HepG2 (cell line): Measurements from ENCODE around the gene GPR162. TPM values are rescaled to one million over a fixed set of nuclear protein-coding genes. Genes with fewer than 3 reads are reported as not detected.

ENCODE experiments used
- CBFB ChIP-seq: sonication (generic); formaldehyde crosslinking; IDR thresholded peaks from 2 replicates; pipeline ENCODE4 v1.4.0; 2020; ENCODE audit warnings: missing genetic modification reagents
- ELF3 ChIP-seq: IDR thresholded peaks from 2 replicates; pipeline ENCODE4 v1.6.1; 2016; ENCODE audit warnings: missing genetic modification reagents, missing compliant biosample characterization
- ISL2 ChIP-seq: sonication (generic); formaldehyde crosslinking; IDR thresholded peaks from 2 replicates; pipeline ENCODE4 v1.5.0; 2020; ENCODE audit warnings: missing genetic modification reagents
- MAFK ChIP-seq, 2 experiments: IDR thresholded peaks in 1 of 2; conservative IDR thresholded peaks in 1 of 2; 2 replicates each; pipeline ENCODE4 v1.6.1; 2011; ENCODE audit warnings: improper control_type of control experiment in 2 of 2, low read length in 2 of 2
- MATR3 ChIP-seq: sonication (generic); formaldehyde crosslinking; IDR thresholded peaks from 2 replicates; pipeline ENCODE4 v1.4.0; 2020; ENCODE audit warnings: missing genetic modification reagents
- MZF1 ChIP-seq: sonication (generic); formaldehyde crosslinking; IDR thresholded peaks from 2 replicates; pipeline ENCODE4 v1.8.1; 2023; ENCODE audit warnings: mild to moderate bottlenecking, missing genetic modification reagents, borderline replicate concordance
- ONECUT2 ChIP-seq: sonication (generic); formaldehyde crosslinking; IDR thresholded peaks from 2 replicates; pipeline ENCODE4 v1.4.0; 2020; ENCODE audit warnings: missing genetic modification reagents
- PHF21A ChIP-seq: sonication (generic); formaldehyde crosslinking; IDR thresholded peaks from 2 replicates; pipeline ENCODE4 v1.5.0; 2020; ENCODE audit warnings: mild to moderate bottlenecking, missing genetic modification reagents
- RFX5 ChIP-seq: IDR thresholded peaks from 2 replicates; pipeline ENCODE4 v1.6.1; 2011; ENCODE audit warnings: low read depth, low read length, improper control_type of control experiment
- SKI ChIP-seq: fragments of 450-650 bp; IDR thresholded peaks from one replicate; pipeline ENCODE4 v1.6.1; 2018; ENCODE audit warnings: mild to moderate bottlenecking; ENCODE audit not compliant: partially characterized antibody
- SRSF1 ChIP-seq: fragments of 200-400 bp; formaldehyde crosslinking; optimal IDR thresholded peaks from 2 replicates; pipeline ENCODE3; 2017; ENCODE audit warnings: mild to moderate bottlenecking, low read depth, low read length, moderate library complexity
- TBX2 ChIP-seq: sonication (generic); formaldehyde crosslinking; IDR thresholded peaks from 2 replicates; pipeline ENCODE4 v1.5.0; 2020; ENCODE audit warnings: missing genetic modification reagents, mild to moderate bottlenecking, borderline replicate concordance
- TBX3 ChIP-seq: fragments of 450-650 bp; IDR thresholded peaks from 2 replicates; pipeline ENCODE4 v1.6.1; 2017; ENCODE audit warnings: antibody characterized with exemption, mild to moderate bottlenecking, inconsistent platforms, borderline replicate concordance
- ZBTB25 ChIP-seq: IDR thresholded peaks from 2 replicates; pipeline ENCODE4 v1.6.1; 2018; ENCODE audit warnings: missing genetic modification reagents
- ZFP36L1 ChIP-seq: sonication (generic); formaldehyde crosslinking; IDR thresholded peaks from 2 replicates; pipeline ENCODE4 v1.8.0; 2022; ENCODE audit warnings: mild to moderate bottlenecking, missing genetic modification reagents, moderate library complexity
- ZFYVE20 ChIP-seq: sonication (generic); formaldehyde crosslinking; IDR thresholded peaks from 2 replicates; pipeline ENCODE4 v1.8.0; 2023; ENCODE audit warnings: low read depth, mild to moderate bottlenecking, moderate library complexity, missing genetic modification reagents, borderline replicate concordance
- ZMYM3 ChIP-seq: sonication (generic); formaldehyde crosslinking; IDR thresholded peaks from 2 replicates; pipeline ENCODE4 v1.5.1; 2020; ENCODE audit warnings: mild to moderate bottlenecking, missing genetic modification reagents
- ZNF143 ChIP-seq: sonication (generic); formaldehyde crosslinking; IDR thresholded peaks from 2 replicates; pipeline ENCODE4 v1.4.0; 2020; ENCODE audit warnings: missing genetic modification reagents
- ZNF264 ChIP-seq: sonication (generic); formaldehyde crosslinking; IDR thresholded peaks from 2 replicates; pipeline ENCODE4 v1.4.0; 2020; ENCODE audit warnings: missing genetic modification reagents
- ZNF292 ChIP-seq: sonication (generic); formaldehyde crosslinking; IDR thresholded peaks from 2 replicates; pipeline ENCODE4 v1.8.1; 2022; ENCODE audit warnings: mild to moderate bottlenecking, low read depth, missing genetic modification reagents, borderline replicate concordance
- ZNF468 ChIP-seq: sonication (generic); formaldehyde crosslinking; IDR thresholded peaks from 2 replicates; pipeline ENCODE4 v1.8.0; 2022; ENCODE audit warnings: mild to moderate bottlenecking, moderate library complexity, missing genetic modification reagents
- ZNF512B ChIP-seq: sonication (generic); formaldehyde crosslinking; IDR thresholded peaks from 2 replicates; pipeline ENCODE4 v1.5.1; 2020; ENCODE audit warnings: missing genetic modification reagents, mild to moderate bottlenecking, borderline replicate concordance
- ZNF556 ChIP-seq: sonication (generic); formaldehyde crosslinking; IDR thresholded peaks from 2 replicates; pipeline ENCODE4 v1.4.0; 2020; ENCODE audit warnings: mild to moderate bottlenecking, missing genetic modification reagents, borderline replicate concordance
- ZNF567 ChIP-seq: sonication (generic); formaldehyde crosslinking; IDR thresholded peaks from 2 replicates; pipeline ENCODE4 v1.8.1; 2023; ENCODE audit warnings: mild to moderate bottlenecking, missing genetic modification reagents, borderline replicate concordance
- ZNF572 ChIP-seq: sonication (generic); formaldehyde crosslinking; IDR thresholded peaks from 2 replicates; pipeline ENCODE4 v1.5.1; 2020; ENCODE audit warnings: mild to moderate bottlenecking, missing genetic modification reagents
- ZNF674 ChIP-seq: sonication (generic); formaldehyde crosslinking; IDR thresholded peaks from 2 replicates; pipeline ENCODE4 v1.5.0; 2020; ENCODE audit warnings: low read depth, mild to moderate bottlenecking, missing genetic modification reagents
- ZNF737 ChIP-seq: sonication (generic); formaldehyde crosslinking; IDR thresholded peaks from 2 replicates; pipeline ENCODE4 v1.5.0; 2020; ENCODE audit warnings: missing genetic modification reagents, mild to moderate bottlenecking, borderline replicate concordance
- ZNF891 ChIP-seq: sonication (generic); formaldehyde crosslinking; IDR thresholded peaks from 2 replicates; pipeline ENCODE4 v1.5.0; 2020; ENCODE audit warnings: mild to moderate bottlenecking, missing genetic modification reagents
- ZZZ3 ChIP-seq: sonication (generic); formaldehyde crosslinking; IDR thresholded peaks from 2 replicates; pipeline ENCODE4 v1.4.0; 2020; ENCODE audit warnings: missing genetic modification reagents, mild to moderate bottlenecking, borderline replicate concordance
- polyA plus RNA-seq, 8 experiments: library from polyadenylated mRNA; depleted of rRNA in 3 of 8; stranded (reverse) in 7 of 8; unstranded in 1 of 8; fragments of >200 nt; fragmentation: Illumina TruSeq in 4 of 8; extraction: Trizol in 4 of 8; gene quantifications; 2 replicates each; pipeline versions ENCODE4 v1.2.1 to v1.2.3, GENCODE V29; 2011 to 2016; ENCODE audit warnings: low read depth in 4 of 8, missing spikeins in 1 of 8, mixed read lengths in 1 of 8; ENCODE audit not compliant: insufficient read depth in 1 of 8
- total RNA-seq, 5 experiments: library from RNA; depleted of rRNA; stranded (reverse); fragments of >200 nt; fragmentation: Illumina TruSeq; extraction: Trizol; gene quantifications; 2 replicates each; pipeline ENCODE4 v1.2.3, GENCODE V29; 2016; ENCODE audit warnings: low read depth in 1 of 5

Gene GPR162
- total and polyA plus RNA-seq, 2 of the 13 experiments (the other 11 are each of a cell fraction or from before 2014, with no cell fraction given), result 0.08 TPM; not detected in 1

- no peak for TF ChIP-seq MZF1
- no peak for TF ChIP-seq SKI
- no peak for TF ChIP-seq MAFK (conservative IDR thresholded peaks at IDR 0.05 in 1 of 2, IDR thresholded peaks at IDR 0.05 in 1 of 2; ENCODE audit: low read length in 2 of 2)
- TF ChIP-seq ZNF292 (CRISPR knock-in tag), result peak; percentile 100
- no peak; the same call in 1 of the 2 replicates for TF ChIP-seq ZNF264 (CRISPR knock-in tag)
- TF ChIP-seq ZNF737 (CRISPR knock-in tag), result no peak
- TF ChIP-seq ZZZ3 (CRISPR knock-in tag), result no peak
- TF ChIP-seq ISL2 (CRISPR knock-in tag), result 0 out of 2 replicates have a peak, but pooled peaks have one; percentile 29
- peak; percentile 94 for TF ChIP-seq ZFP36L1 (CRISPR knock-in tag)
- TF ChIP-seq ZNF512B (CRISPR knock-in tag), result no peak; the same call in 1 of the 2 replicates
- 0 out of 2 replicates have a peak, but pooled peaks have one; percentile 23 for TF ChIP-seq ZNF891 (CRISPR knock-in tag)
- no peak for TF ChIP-seq RFX5
- no peak for TF ChIP-seq ZNF674 (CRISPR knock-in tag)
- no peak for TF ChIP-seq ZFYVE20 (CRISPR knock-in tag)
- no peak for TF ChIP-seq ZNF567 (CRISPR knock-in tag)
- TF ChIP-seq ZNF468, result no peak
- peak; percentile 71 for TF ChIP-seq ZNF143 (CRISPR knock-in tag)
- no peak for TF ChIP-seq SRSF1
- 0 out of 2 replicates have a peak, but pooled peaks have one; percentile 38 for TF ChIP-seq ZBTB25 (CRISPR knock-in tag)
- peak; percentile 71; the same call in 1 of the 2 replicates for TF ChIP-seq ZNF556 (CRISPR knock-in tag)
- no peak for TF ChIP-seq TBX3
- peak; percentile 75; the same call in 1 of the 2 replicates for TF ChIP-seq TBX2 (CRISPR knock-in tag)
- no peak for TF ChIP-seq MATR3
- peak; percentile 82 for TF ChIP-seq PHF21A (CRISPR knock-in tag)
- no peak for TF ChIP-seq ZNF572
- TF ChIP-seq ZMYM3, result peak; percentile 91
- no peak; the same call in 1 of the 2 replicates for TF ChIP-seq CBFB (CRISPR knock-in tag)
- TF ChIP-seq ELF3 (CRISPR knock-in tag), result peak; percentile 66
- TF ChIP-seq ONECUT2 (CRISPR knock-in tag), result no peak
These were observed 29.0 kb upstream of the GPR162 start (continued) for GRCh38 chr12:6792522-6793201.
